HG02885 (cell line): ENCODE data around the gene LRRC2.
A peak's percentile ranks its signal among the peaks of the same experiment; 100 is the strongest.
"Not testable (repeated sequence)": the region's sequence is repeated elsewhere in the genome, so short reads cannot be mapped to it uniquely, and the experiment has no call there.

Source experiments
- ATAC-seq: cut with Tn5 transposase; IDR thresholded peaks from one replicate; pipeline ENCODE4 v1.9.1; 2021; ENCODE audit warnings: mild to moderate bottlenecking; ENCODE audit not compliant: unreplicated experiment, poor library complexity

Gene LRRC2

GRCh38 chr3:46558184-46559043 lies 7.7 kb downstream of the LRRC2 start:
- ATAC-seq = peak; percentile 94

GRCh38 chr3:46557814-46558183 lies 8.3 kb downstream of the LRRC2 start:
- no peak for ATAC-seq

DNA sequence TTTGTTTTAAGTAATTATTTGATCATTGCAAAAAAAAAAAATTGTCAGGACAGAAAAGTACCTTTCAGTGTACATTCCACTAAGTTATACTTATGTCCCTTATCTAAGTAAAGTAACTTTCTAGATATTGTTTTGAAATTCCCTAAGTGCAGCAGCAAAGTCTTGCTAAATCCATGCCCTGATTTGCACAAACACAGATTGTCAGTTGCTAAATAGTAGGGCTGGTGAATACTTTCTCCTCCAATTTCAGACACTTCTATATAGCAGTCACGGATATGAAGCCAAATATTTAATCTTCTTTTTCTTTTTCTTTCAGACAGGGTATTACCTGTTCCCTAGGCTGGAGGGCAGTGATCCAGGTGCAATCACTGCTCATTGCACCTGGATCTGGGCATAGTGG lies 12.9 kb downstream of the LRRC2 start:
- no peak for ATAC-seq

DNA sequence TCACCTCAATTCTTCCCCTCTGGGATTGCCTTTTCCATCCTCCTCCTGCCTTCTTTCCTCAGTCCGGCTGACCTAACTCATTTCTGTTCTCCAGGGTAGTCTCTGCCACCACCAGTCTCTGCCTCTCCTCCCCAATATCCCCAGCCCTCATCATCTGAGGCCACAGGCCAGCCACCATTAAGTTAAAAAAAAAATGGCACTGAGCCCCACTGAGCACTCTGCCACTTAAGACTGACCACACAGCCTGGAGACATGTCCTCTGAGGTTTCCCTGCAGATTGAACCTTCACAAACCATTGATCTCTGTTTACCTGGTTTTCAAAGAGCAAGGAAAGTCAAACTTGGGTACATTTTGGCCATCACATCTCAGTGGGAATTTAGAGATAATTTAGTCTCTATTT lies 13.6 kb downstream of the LRRC2 start:
- ATAC-seq = no peak

DNA sequence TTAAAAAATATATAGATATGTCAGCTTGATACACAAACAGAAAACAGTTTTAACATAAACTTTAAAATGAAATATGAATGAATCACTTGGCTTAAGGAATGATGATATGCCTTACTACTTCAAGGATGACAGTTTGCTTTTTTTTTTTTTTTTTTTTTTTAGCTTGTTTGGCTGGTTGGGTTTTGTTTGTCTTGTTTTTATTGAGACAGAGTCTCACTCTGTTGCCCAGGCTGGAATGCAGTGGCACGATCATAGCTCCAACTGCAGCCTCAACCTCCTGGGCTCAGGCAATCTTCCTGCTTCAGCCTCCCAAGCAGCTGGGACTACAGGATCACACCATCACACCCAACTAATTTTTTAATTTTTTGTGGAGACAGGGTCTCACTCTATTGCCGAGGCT lies 14.5 kb downstream of the LRRC2 start:
- no peak for ATAC-seq

DNA sequence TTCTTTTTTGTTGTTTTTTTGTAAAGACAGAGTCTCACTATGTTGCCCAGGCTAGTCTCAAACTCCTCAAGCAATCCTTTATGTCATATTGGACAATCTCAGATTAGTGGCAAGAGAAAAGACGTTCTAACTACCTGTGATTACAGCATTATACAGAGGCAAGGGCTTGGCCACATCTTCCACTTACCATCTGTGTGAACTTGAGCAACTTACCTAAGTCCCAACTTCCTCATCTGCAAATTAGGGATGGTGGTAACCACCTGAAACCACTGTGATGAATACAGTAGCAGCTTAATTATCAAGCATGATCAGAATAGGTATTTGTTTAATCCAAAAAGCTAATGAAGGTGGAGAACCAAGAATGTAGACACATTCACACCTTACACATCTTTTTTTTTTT lies 16.1 kb downstream of the LRRC2 start:
- ATAC-seq = no peak

DNA sequence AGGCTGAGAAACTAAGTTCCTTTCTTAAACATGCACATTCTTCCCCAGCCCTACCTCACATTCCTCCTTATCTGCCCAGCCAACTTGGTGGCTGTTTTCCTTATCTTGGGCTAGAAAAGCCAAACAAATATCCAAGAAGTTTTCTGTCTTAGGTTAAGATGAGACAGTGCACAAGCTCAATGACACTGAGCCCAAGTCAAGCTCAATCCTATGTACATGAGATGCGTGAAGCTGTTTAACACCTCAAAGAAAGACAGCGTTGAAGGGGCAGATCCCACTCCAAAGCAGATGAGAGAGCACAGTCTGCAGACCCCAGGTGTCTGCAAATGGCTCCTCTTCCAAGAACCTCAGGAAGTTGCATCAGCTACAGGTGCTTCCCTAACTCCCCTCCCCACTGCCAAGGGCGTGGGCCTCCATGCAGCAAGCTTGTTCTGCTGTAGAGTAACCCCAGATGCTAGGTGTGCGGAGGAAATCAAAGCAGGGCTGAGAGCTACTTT lies 16.6 kb downstream of the LRRC2 start:
- no peak for ATAC-seq

DNA sequence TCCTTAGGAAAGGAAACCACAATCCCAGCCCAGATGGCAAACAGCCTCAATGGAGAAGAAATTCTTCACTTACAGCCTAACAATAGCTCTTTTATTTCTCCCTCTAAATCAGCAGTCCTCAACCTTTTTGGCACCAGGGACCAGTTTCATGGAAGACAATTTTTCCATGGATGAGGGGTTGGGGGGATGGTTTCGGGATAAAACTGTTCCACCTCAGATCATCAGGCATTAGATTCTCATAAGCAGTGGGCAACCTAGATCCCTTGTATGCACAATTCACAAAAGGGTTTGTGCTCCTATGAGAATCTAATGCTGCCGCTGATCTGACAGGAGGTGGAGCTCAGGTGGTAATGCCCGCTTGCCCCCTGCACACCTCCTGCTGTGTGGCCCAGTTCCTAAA lies 17.5 kb downstream of the LRRC2 start:
- ATAC-seq = not testable (repeated sequence)

DNA sequence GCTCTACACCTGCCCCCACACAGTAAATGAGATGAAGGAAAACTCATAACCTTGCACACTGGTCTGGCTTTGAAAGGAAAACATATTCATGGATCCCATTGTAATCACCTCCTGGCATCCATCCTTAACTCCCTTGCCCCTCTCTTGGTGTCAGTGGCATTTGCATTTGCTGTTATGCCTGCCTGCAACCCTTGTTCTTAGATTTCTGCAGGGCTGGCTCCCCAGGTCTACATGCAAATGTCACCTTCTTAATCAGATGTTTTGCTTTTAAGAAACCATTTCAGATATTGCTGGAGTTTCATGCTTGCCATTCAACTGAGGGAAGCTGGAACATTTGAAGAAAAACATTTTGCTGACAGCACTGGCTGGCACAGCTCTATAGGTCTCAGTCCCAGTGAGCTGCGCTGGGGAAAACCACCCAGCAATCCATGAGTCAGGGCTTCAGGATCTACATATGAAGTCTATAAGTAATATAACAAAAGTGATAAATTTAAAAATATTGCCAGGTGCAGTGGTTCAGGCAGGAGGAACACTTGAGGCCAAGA lies 19.1 kb downstream of the LRRC2 start:
- ATAC-seq = no peak

DNA sequence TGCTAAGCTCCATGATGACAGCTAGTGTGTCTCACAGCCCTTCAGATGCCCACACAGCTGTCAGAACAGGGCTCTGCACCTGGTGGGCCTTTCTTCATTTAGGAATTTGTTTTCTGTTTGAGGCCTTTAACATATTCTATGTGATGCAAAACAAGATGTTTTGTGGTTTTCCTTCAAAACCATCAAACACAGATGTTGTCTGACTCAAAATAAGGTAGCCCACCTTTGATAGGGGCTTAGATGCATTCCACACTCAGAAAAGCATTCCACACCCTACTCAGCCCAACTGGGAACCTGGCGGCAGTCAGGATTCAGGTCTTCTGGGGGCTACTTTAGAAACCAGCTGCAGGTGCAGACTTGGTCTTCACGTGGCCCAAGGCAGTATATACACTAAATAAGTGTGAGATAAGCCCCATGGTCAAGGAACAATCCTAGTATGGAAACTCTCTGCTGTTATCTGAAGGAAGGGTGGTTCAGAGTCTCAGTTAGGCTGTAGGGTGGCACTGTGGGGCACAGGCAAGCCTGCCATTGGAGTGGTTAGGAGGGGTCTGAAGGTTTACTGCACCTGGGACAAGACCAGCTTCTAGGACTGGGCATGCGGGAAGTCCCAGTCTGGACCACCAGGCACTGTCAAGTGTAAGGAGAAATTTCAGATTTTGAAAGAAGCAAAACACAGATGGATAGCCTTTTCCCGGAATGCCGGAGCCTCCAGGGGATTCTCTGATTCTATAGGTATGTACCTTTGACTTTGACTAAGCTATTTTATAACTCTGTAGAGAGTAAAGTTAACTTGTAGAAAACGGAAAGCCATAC lies 20.1 kb downstream of the LRRC2 start:
- ATAC-seq = no peak

DNA sequence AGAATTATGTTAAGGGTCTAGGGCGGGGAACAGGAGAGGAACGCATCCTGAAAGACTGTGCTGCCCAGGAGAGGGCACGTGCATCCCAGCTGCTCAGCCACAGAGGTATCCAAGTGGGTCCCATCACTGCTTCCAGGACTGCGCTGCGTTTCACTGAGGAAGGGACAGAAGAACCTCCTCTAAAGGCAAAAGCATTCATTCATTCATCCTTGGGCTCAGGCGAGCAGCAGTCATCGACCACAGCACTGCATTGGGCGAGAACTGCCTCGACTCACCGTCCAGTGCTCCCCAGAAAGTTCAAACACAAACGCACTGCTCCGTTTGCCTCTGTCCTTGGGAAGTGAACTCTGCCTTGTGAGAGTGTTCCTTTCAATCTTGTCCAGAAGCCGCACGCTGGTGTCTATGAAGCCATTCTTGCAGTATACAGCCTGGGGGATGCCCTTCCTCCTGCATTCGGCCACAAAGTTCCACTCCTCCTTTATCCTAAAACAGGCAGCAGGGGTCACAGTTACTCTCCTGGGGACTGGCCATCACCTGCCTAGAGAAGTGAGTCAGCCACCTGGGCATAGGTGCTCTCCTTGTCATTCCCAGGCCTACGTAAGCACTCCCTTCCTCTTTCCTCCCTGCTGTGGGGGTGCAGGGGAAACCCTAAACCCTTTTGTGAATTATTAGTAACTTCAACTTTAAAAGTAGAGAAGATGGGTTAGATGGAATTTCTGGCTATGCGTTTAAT lies 21.2 kb downstream of the LRRC2 start:
- no peak for ATAC-seq

GRCh38 chr3:46542801-46543201 lies 23.3 kb downstream of the LRRC2 start:
- ATAC-seq = no peak

DNA sequence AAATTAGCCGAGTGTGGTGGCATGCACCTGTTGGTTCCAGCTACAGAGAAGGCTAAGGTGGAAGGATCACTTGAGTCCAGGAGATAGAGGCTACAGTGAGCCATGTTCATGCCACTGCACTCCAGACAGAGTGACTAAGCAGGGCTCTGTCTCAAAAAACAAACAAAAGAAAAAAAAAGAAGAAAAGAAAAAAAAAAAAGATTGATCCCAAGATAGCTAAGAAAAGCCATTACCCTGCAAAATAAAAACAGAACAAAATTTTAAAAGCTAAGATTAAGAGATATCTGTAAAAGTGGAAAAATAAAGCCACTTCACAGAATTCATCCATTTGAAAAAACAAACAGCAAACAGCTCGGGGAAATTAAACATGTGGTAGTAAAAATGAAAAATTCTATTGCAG lies 23.8 kb downstream of the LRRC2 start:
- ATAC-seq = no peak

GRCh38 chr3:46541835-46542234 lies 24.3 kb downstream of the LRRC2 start:
- ATAC-seq = no peak

- ATAC-seq = no peak
These were observed 25.6 kb downstream of the LRRC2 start for GRCh38 chr3:46540550-46540949.

- ATAC-seq = no peak
These were observed 26.6 kb downstream of the LRRC2 start for GRCh38 chr3:46539443-46540005.

GRCh38 chr3:46538803-46539442 lies 27.2 kb downstream of the LRRC2 start:
- peak; percentile 87 for ATAC-seq

DNA sequence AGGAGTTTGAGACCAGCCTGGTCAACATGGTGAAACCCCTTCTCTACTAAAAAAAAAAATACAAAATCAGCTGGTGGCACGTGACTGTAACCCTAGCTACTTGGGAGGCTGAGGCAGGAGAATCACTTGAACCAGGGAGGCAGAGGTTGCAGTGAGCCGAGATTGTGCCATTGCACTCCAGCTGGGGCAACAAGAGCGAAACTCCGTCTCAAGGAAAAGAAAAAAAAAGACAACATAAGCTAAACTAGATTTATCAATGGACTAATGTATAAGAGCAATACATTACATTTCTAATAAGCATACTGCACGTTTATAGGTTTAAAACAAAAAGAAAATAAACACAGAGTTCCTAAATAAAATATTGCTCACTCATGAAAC lies 27.7 kb downstream of the LRRC2 start:
- not testable (repeated sequence) for ATAC-seq

DNA sequence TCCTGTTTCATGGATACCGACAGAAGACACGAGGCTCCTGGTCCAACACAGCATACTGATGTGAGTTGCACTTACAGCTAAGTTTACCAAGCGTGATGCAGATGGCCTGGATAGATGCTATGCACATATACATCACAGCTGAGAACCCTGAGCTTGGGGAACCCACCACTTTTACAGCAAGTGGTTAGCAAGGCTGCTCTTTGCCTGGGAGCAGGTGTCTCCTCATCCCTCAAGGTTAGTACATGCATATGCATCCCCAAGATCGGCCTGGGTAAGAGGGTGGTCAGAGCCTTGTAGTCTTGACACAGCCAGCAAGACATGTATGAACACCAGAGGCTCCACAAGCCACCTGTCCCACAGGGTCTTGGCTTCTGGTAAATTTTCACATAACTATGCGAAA lies 28.3 kb downstream of the LRRC2 start:
- ATAC-seq = no peak

- no peak for ATAC-seq
These were observed 28.8 kb downstream of the LRRC2 start for GRCh38 chr3:46537316-46537715.
